H1 (cell line): ENCODE data around the gene SCAPER. TPM values are rescaled to one million over a fixed set of nuclear protein-coding genes. Genes with fewer than 3 reads are reported as not detected.
"Not testable (repeated sequence)": the region's sequence is repeated elsewhere in the genome, so short reads cannot be mapped to it uniquely, and the experiment has no call there.

Experiments
- CTCF ChIA-PET: fragments of 300-600 bp; sonication (Branson Sonifier 250); formaldehyde crosslinking; loops from one replicate; lab custom pipeline; 2021; ENCODE audit not compliant: partially characterized antibody; lab: Charles Lee
- POLR2A ChIA-PET: fragments of 300-600 bp; sonication (Branson Sonifier 250); formaldehyde crosslinking; loops from one replicate; lab custom pipeline; 2021; ENCODE audit warnings: inconsistent platforms; ENCODE audit not compliant: partially characterized antibody; lab: Charles Lee
- DNase-seq, 2 experiments: peaks; one replicate each; pipeline versions ENCODE4 v3.0.0 to v3.0.0-alpha.2; 2010 to 2022; ENCODE audit warnings: low spot score in 2 of 2, low read depth in 1 of 2, mixed read lengths in 1 of 2
- FAIRE-seq: peaks from 2 replicates; lab custom pipeline; 2011; peaks lifted over from hg19 to GRCh38; lab: Jason Lieb, UNC
- H2AFZ ChIP-seq: 2 replicates; pipeline ENCODE4 v1.8.1; 2012; ENCODE audit warnings: low read length, inconsistent platforms
- H2AK5ac ChIP-seq: 2 replicates; pipeline ENCODE4 v1.6.1; 2013; ENCODE audit warnings: low read depth, low read length
- H2BK120ac ChIP-seq: replicated peaks from 2 replicates; pipeline ENCODE3; 2013; ENCODE audit warnings: low read depth, low read length, inconsistent platforms
- H2BK12ac ChIP-seq: 2 replicates; pipeline ENCODE4 v1.6.1; 2013; ENCODE audit warnings: low read depth, low read length
- H2BK15ac ChIP-seq: 2 replicates; pipeline ENCODE4 v1.6.1; 2013; ENCODE audit warnings: low read length
- H2BK20ac ChIP-seq: 2 replicates; pipeline ENCODE4 v1.6.1; 2013; ENCODE audit warnings: low read length
- H2BK5ac ChIP-seq: 2 replicates; pipeline ENCODE4 v1.6.1; 2013; ENCODE audit warnings: low read depth, low read length
- H3K14ac ChIP-seq: 2 replicates; pipeline ENCODE4 v1.6.1; 2013; ENCODE audit warnings: inconsistent platforms; ENCODE audit not compliant: insufficient read length
- H3K18ac ChIP-seq: 2 replicates; pipeline ENCODE4 v1.6.1; 2013; ENCODE audit warnings: low read length; ENCODE audit errors: extremely low read depth
- H3K23ac ChIP-seq: 2 replicates; pipeline ENCODE4 v1.6.1; 2013; ENCODE audit warnings: inconsistent platforms; ENCODE audit not compliant: insufficient read length
- H3K23me2 ChIP-seq: 2 replicates; pipeline ENCODE4 v1.6.1; 2013; ENCODE audit warnings: low read depth, low read length
- H3K27ac ChIP-seq: 2 replicates; pipeline ENCODE4 v1.6.1; 2011; ENCODE audit warnings: low read depth, low read length, inconsistent platforms
- H3K27me3 ChIP-seq, 4 experiments: replicated peaks in 1 of 4; 1 replicate in 1 of 4; 2 replicates in 3 of 4; pipeline versions ENCODE4 v1.6.1 to v1.8.1; 2011 to 2013; ENCODE audit warnings: low read length in 3 of 4, mild to moderate bottlenecking in 3 of 4, inconsistent platforms in 2 of 4, mixed read lengths in 2 of 4, moderate library complexity in 1 of 4; ENCODE audit not compliant: control insufficient read depth in 3 of 4, insufficient read depth in 3 of 4; ENCODE audit errors: extremely low read depth in 1 of 4
- H3K36me3 ChIP-seq, 4 experiments: 2 replicates each; pipeline versions ENCODE4 v1.6.1 to v1.8.1; 2011 to 2013; ENCODE audit warnings: mild to moderate bottlenecking in 4 of 4, low read length in 3 of 4, moderate library complexity in 2 of 4, control low read depth in 1 of 4, inconsistent platforms in 1 of 4; ENCODE audit not compliant: insufficient read depth in 4 of 4, control insufficient read depth in 2 of 4
- H3K4ac ChIP-seq: replicated peaks from 2 replicates; pipeline ENCODE3; 2013; ENCODE audit warnings: low read length, low read depth, mixed read lengths, inconsistent platforms; ENCODE audit not compliant: insufficient read length
- H3K4me1 ChIP-seq, 4 experiments: replicated peaks in 1 of 4; 1 replicate in 1 of 4; 2 replicates in 3 of 4; pipeline versions ENCODE4 v1.6.1 to v1.8.1; 2011 to 2013; ENCODE audit warnings: low read length in 3 of 4, inconsistent platforms in 2 of 4, mixed read lengths in 1 of 4; ENCODE audit not compliant: insufficient read depth in 4 of 4, control insufficient read depth in 3 of 4
- H3K4me2 ChIP-seq, 2 experiments: 2 replicates each; pipeline versions ENCODE4 v1.6.1 to v1.8.1; 2011 to 2013; ENCODE audit warnings: low read depth in 2 of 2, low read length in 2 of 2, control low read depth in 1 of 2, inconsistent platforms in 1 of 2, mild to moderate bottlenecking in 1 of 2; ENCODE audit not compliant: insufficient read depth in 1 of 2
- H3K4me3 ChIP-seq, 4 experiments: fragments of 200-600, 300-600 bp in 1 of 4; sonication (generic), shearing (Covaris generic), sonication (Bioruptor Twin) in 1 of 4; 2 replicates each; pipeline versions ENCODE4 v1.5.1 to v1.8.1; 2011 to 2016; ENCODE audit warnings: low read length in 4 of 4, low read depth in 3 of 4, control low read depth in 2 of 4, inconsistent platforms in 2 of 4, mild to moderate bottlenecking in 2 of 4, mixed read lengths in 1 of 4, moderate library complexity in 1 of 4; ENCODE audit not compliant: insufficient read depth in 2 of 4; ENCODE audit errors: extremely low read depth in 1 of 4
- H3K56ac ChIP-seq: replicated peaks from 2 replicates; pipeline ENCODE3; 2013; ENCODE audit warnings: low read depth, mild to moderate bottlenecking, mixed read lengths, low read length, inconsistent platforms; ENCODE audit not compliant: insufficient read length
- H3K79me1 ChIP-seq: 2 replicates; pipeline ENCODE4 v1.6.1; 2013; ENCODE audit warnings: low read depth, low read length, control low read depth
- H3K79me2 ChIP-seq, 2 experiments: 2 replicates each; pipeline versions ENCODE4 v1.6.1 to v1.8.1; 2012 to 2013; ENCODE audit warnings: low read length in 2 of 2, mild to moderate bottlenecking in 2 of 2, inconsistent platforms in 1 of 2; ENCODE audit not compliant: insufficient read depth in 2 of 2, control insufficient read depth in 1 of 2
- H3K9ac ChIP-seq, 4 experiments: replicated peaks in 1 of 4; 1 replicate in 1 of 4; 2 replicates in 3 of 4; pipeline versions ENCODE4 v1.6.1 to v1.8.1; 2011 to 2013; ENCODE audit warnings: low read depth in 3 of 4, low read length in 3 of 4, control low read depth in 2 of 4, mild to moderate bottlenecking in 2 of 4, moderate library complexity in 2 of 4, inconsistent platforms in 1 of 4; ENCODE audit errors: extremely low read depth in 1 of 4
- H3K9me3 ChIP-seq, 2 experiments: 2 replicates each; pipeline versions ENCODE4 v1.6.1 to v1.8.1; 2012 to 2013; ENCODE audit warnings: mild to moderate bottlenecking in 2 of 2, moderate library complexity in 2 of 2, control low read depth in 1 of 2, inconsistent platforms in 1 of 2, low read depth in 1 of 2, low read length in 1 of 2, mixed read lengths in 1 of 2; ENCODE audit not compliant: insufficient read depth in 2 of 2
- H4K20me1 ChIP-seq, 2 experiments: replicated peaks in 1 of 2; 2 replicates each; pipeline versions ENCODE3 to v1.8.1; 2011 to 2013; ENCODE audit warnings: inconsistent platforms in 2 of 2, low read length in 2 of 2, mild to moderate bottlenecking in 1 of 2; ENCODE audit not compliant: insufficient read depth in 2 of 2, control insufficient read depth in 1 of 2
- H4K5ac ChIP-seq: 2 replicates; pipeline ENCODE4 v1.6.1; 2013; ENCODE audit warnings: low read length, low read depth, mixed read lengths, inconsistent platforms; ENCODE audit not compliant: insufficient read length
- H4K8ac ChIP-seq: 2 replicates; pipeline ENCODE4 v1.8.0; 2013; ENCODE audit warnings: mild to moderate bottlenecking, moderate library complexity, low read length, inconsistent platforms; ENCODE audit not compliant: insufficient read depth; ENCODE audit errors: extremely low read depth
- H4K91ac ChIP-seq: replicated peaks from 2 replicates; pipeline ENCODE3; 2013; ENCODE audit warnings: low read length, mixed read lengths, inconsistent platforms; ENCODE audit not compliant: insufficient read length
- WGBS, 2 experiments: shearing (Covaris generic) in 1 of 2; methylation state at CpG; one replicate each; pipeline versions ENCODE4 v1.1.6 to v1.1.7; 2013 to 2015; ENCODE audit warnings: low lambda C conversion rate in 2 of 2, mixed read lengths in 2 of 2, inconsistent platforms in 1 of 2, low coverage in 1 of 2, missing lambda C conversion rate in 1 of 2; ENCODE audit not compliant: insufficient replicate concordance in 2 of 2, insufficient coverage in 1 of 2, insufficient read length in 1 of 2; ENCODE audit errors: extremely low coverage in 1 of 2, missing lambda C conversion rate in 1 of 2; 5-methylcytosine and 5-hydroxymethylcytosine counted together
- polyA plus RNA-seq, 7 experiments: library from polyadenylated mRNA; depleted of rRNA in 3 of 7; stranded (reverse) in 5 of 7; unstranded in 2 of 7; fragments of >200 nt in 5 of 7; fragments of 200-250 nt in 2 of 7; gene quantifications; 1 replicate in 5 of 7; 2 replicates in 1 of 7; 4 replicates in 1 of 7; pipeline versions ENCODE4 v1.2.1 to v1.2.3, GENCODE V29; 2011 to 2013; ENCODE audit warnings: missing spikeins in 2 of 7, mixed read lengths in 2 of 7
- total RNA-seq: library from RNA; stranded (reverse); fragmentation: NEBNext Ultra II Directional; extraction: Animal tissue kit (Norgen Biotek cat#: 25700); gene quantifications from 2 replicates; pipeline ENCODE4 v1.2.1, GENCODE V29; 2021

Gene SCAPER
- total and polyA plus RNA-seq, 2 of the 8 experiments (the other 6 are each of a cell fraction or from before 2014, with no cell fraction given): 1.6 to 6.8 TPM

- not testable (repeated sequence) for FAIRE-seq
- CTCF ChIA-PET: interaction anchor here (1.1 kb wide), 1 partner anchor 571 kb away, joined by 3 read pairs; no protein-coding TSS in a partner anchor
Measured at GRCh38 chr15:76899176-76899930, 5.8 kb downstream of the SCAPER start.

More at GRCh38 chr15:76899176-76899930, 5.8 kb downstream of the SCAPER start:
- H4K5ac ChIP-seq, H3K4me1 ChIP-seq, H3K4ac ChIP-seq, H4K8ac ChIP-seq, H3K4me2 ChIP-seq, DNase-seq, H3K23ac ChIP-seq, H3K79me1 ChIP-seq, H3K79me2 ChIP-seq, H4K20me1 ChIP-seq, H2AFZ ChIP-seq, H2BK20ac ChIP-seq, H3K23me2 ChIP-seq, H2BK120ac ChIP-seq, H3K56ac ChIP-seq, H3K27me3 ChIP-seq, H2AK5ac ChIP-seq, H2BK5ac ChIP-seq, H3K14ac ChIP-seq, H3K36me3 ChIP-seq, H4K91ac ChIP-seq, POLR2A ChIA-PET, H3K27ac ChIP-seq, H3K9ac ChIP-seq, H3K4me3 ChIP-seq, H2BK15ac ChIP-seq, H3K18ac ChIP-seq, H2BK12ac ChIP-seq: not testable (repeated sequence)
- H3K9me3 ChIP-seq: peaks cover 3 to 11% of the 10 kb centered on the region in 2 experiments; a peak in 3 of 4 replicates
- 90% methylated on average over 37 of the region's 39 CpGs; no CpG with 5 or more reads in 1 of the 2 experiments for WGBS, 2 experiments
